ENCODE measurements around the gene HSD17B2.
"Not testable (repeated sequence)": the region's sequence is repeated elsewhere in the genome, so short reads cannot be mapped to it uniquely, and the experiment has no call there.

The HSD17B2 gene

DNA sequence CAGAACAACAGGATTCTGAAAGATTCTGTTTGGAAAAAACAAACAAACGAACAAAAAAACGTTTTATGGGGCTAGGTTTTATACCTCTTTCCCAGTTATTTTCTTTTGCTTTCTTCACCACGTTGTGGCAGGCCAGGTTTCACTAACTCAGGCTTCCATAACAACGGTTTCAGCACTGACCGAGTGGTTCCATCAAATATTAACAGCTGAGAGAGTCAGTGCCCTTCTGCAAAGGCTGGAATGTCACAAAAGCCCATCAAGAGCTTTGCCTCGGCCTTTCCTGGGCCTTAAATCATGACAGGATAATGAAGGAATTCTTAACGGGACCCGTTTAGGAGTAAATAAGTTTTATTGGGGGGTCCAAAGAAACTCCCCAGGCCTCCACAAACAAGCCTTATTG, 100.8 kb downstream of the HSD17B2 start:
- no peak for DNase-seq

DNA sequence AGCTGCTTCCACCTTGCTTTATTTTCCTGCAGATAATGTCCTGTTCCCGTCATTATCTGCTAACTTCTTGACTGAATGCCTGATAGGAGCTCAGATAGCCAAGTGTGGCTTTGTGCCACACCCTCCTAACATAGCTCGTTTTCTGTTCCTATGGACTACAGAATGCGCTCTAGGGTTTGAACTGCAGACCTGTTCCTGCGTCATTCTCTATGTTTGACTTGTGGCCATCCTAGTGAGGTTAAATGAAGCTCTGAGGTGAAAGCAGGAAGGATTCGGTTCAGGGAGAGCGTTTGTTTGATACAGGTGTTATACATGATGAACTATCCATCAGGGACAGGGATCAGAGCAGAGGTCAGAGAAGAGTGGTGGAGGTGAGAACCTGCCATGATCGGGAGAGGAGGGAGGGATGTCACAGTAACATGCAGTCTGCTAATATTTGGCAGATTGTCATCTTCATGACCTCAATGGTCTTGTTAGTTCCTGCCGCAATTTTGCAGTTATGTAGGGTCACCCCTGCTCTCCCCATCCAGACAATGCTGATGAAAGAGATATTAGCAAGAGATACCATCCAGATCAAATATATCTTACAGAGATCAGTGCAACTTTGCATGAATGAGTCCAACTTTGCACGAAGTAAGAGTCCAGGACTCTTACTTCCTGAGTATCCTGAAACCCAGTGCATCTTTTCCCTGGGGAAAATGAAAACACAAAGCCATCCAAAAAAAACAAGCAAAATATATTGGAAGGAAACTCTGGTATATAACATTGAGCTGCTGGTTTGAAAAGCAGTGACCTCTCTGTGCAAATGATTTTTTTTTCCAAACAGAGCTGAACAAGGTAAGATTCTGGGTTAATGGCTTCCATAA, 102.1 kb downstream of the HSD17B2 start:
- no peak for DNase-seq

DNA sequence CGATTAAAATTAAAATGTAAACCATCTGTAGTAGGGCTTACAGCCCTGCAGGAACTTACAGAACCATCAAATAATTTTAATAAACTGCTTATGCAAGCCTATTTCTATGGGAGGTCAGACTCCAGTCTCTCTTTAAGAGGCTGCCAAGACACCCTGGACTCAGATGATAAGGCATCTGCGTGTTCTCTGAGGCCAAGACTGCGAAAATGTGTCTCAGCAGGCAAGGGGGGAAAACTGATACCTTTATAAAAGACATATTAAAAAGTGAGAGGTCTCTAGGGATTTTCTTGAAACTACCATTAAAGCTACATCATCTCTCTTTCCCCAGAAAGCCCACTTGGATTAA, 102.7 kb downstream of the HSD17B2 start:
- DNase-seq: no peak

DNA sequence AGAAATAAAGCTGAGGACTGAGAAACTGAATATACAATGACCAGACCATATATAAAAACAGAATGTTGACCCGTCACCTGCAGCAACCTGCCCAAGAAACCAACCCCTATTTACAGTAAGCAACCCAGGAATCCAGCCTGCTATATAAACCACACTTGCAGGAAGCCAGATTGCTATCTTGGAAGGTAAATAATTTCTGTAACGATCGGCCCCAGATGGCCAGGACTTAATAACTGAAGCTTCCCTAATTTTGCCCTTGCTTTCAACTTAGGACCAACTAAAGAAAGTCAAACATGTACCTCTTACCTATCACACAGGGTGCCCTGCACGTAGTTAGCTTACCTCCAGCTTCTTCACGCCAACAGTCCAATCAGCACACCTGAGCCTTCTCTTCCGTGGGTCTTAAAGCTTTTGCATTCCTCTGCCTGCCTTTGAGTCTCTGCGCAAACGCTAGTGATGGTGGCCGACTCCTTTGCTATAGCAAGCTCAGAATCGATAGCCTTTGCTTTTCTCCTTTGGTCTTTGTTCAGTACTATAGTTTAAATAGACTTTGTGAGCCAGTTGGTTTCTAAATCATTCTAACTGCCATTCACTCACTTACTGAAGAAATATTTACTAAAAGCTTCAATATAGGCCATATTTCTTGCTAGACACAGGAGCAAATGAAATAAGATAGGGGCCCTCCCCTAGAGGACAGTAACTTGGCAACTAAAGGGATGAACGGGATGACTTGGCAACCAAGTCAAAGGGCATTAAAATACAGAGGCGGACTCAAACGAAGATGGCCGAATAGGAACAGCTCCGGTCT, 103.6 kb downstream of the HSD17B2 start:
- no peak for DNase-seq

DNA sequence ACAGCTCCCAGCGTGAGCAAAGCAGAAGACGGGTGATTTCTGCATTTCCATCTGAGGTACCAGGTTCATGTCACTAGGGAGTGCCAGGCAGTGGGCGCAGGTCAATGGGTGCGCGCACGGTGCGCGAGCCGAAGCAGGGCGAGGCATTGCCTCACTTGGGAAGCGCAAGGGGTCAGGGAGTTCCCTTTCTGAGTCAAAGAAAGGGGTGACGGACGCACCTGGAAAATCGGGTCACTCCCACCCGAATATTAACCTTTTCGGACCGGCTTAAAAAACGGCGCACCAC, 104.2 kb downstream of the HSD17B2 start:
- DNase-seq: not testable (repeated sequence)

DNA sequence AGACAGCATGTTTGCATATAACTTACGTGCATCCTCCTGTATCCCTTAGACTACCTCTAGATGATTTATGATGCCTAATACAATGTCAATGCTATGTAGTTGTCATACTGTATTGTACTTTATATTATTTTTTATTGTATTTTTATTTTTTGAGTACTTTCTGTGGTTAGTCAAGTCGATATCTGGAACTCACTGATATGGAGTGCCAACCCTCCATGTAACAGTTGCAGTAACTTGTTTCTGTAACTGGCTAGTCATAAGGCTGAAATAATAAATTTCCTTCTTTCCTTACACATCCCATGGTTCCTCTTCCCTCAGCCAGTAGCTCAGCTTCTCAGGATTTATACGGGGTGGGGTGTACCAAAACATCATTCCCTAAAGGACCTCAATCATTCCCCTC, 111.5 kb downstream of the HSD17B2 start:
- no peak for DNase-seq

DNA sequence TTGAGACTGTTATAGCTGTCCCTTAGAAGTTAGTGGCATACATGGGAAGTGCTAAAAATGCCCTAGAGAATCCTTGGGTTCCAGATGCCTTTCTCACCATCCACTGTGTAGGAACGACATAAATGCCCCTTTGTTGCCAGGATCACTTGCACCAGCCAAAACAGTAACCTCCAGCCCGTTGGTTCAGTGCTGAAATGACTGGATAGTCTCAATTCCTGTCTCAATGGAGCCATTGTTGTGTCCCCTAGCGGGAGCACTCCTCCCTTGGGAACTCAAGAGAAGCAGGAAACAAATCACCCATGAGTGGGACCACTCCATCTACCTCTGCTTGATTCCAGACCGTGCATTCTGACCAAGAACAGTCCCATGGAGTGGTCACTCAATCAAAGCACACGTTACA, 111.9 kb downstream of the HSD17B2 start:
- DNase-seq: no peak

DNA sequence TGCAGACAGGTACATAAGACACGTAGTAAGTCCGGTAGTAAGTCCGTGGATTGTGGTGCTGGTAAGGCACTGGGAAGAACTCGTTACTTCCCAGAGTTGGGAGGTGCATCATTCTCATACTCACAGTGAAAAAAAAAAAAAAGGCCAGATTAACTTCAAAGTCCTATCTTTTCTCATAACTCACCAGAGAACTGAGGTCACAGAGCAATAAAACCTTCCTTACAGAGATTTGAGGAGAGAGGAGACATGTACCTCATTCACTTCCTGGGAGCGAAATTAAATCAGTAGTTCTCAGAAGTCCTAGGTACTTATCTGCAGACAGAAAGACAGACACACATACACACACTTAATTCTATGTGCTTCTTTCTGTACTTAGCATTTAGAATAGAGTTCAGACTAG, 112.5 kb downstream of the HSD17B2 start:
- no peak for DNase-seq

Data from suppressor macrophage (primary cell).